Stimulated activated CD4-positive, alpha-beta T cell treated with anti-CD3 and anti-CD28 coated beads, Interleukin-12 subunit alpha, Interleukin-12 subunit beta, amount 100 ng/mL, for 24 hours (primary cell): Measurements from ENCODE around the gene SLC22A7.

ENCODE experiments used
- DNase-seq, 2 experiments: peaks; one replicate each; pipeline ENCODE4 v3.0.0-alpha.2; 2020; ENCODE audit warnings: low read depth in 2 of 2

Gene SLC22A7, protein sequence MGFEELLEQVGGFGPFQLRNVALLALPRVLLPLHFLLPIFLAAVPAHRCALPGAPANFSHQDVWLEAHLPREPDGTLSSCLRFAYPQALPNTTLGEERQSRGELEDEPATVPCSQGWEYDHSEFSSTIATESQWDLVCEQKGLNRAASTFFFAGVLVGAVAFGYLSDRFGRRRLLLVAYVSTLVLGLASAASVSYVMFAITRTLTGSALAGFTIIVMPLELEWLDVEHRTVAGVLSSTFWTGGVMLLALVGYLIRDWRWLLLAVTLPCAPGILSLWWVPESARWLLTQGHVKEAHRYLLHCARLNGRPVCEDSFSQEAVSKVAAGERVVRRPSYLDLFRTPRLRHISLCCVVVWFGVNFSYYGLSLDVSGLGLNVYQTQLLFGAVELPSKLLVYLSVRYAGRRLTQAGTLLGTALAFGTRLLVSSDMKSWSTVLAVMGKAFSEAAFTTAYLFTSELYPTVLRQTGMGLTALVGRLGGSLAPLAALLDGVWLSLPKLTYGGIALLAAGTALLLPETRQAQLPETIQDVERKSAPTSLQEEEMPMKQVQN

DNA sequence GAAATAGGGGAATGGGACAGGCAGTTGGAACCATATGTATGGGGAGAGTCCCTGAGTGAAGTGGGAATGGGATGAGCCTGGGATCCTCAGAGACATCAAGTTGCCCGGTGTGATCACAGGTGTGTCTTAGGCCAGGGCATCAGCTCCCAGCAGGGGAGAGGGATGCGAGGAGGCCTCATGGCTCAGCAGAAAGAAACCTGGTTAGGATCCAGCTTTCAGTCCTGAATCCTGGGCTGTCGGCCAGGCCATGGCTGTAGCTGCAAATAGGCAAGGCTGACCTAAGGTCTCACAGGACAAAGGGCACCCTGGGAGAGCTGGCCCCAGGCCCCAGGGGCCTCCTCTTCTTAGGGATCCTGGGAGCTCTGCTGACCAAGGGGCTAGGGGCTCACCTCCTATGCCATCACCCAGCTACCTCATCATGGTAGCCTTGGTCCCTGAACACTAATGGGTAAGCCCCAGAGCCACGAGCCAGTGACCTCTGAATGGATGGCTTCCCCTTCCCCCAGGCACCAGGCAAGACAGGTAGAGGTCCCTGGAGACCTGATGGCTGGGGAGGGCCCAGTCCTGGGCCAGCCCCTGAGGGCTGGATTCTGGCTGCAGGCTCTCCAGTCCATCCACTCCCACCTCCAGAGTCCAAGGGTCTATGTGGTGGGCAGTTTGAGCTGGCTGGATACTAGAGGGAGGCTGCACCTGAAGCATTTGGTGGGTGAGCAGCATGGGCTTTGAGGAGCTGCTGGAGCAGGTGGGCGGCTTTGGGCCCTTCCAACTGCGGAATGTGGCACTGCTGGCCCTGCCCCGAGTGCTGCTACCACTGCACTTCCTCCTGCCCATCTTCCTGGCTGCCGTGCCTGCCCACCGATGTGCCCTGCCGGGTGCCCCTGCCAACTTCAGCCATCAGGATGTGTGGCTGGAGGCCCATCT lies at the start of gene SLC22A7:
SLC22A7 (plus strand) TSS at position 617 of the 921 bp plus-strand sequence; CDS start at position 716, 99 bp downstream.
- no peak for DNase-seq

DNA sequence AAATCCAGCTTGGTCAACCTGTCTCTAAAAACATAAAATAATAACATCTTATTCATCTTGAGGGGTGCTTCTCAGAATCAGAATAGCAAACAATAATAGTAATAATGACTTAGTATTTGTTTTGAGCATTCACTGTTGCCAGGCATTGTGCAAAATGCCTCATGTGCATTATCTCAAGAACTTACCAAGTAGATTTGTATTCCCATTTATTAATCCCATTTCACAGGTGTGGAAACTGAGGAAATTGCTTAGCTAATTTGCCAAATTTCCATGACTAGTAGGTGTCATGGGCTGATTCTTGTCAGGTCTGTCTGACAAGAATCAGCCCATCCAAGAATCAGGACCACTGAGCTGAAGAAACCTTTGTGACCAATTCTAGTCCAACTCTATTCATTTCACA lies 49.3 kb upstream of the SLC22A7 start:
- no peak for DNase-seq

DNA sequence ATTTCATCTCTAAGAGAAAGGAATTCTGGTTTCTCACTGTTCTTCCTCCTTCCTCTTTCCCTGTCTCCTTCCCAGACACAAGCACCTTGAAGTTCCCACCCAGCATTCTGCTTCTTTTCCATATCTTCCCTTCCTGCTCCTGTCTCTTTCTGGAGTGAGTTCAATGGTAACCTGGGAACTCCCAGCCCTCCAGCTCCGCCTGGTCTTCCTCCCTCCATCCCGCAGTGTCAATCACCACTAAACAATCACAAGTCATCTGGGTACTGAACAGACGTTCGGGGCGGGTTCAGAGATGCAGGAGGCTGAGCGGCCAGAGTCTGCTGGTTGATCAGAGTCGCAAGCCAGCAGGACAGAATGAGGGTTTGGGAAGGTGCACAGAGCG lies 47.1 kb upstream of the SLC22A7 start:
- DNase-seq = no peak

DNA sequence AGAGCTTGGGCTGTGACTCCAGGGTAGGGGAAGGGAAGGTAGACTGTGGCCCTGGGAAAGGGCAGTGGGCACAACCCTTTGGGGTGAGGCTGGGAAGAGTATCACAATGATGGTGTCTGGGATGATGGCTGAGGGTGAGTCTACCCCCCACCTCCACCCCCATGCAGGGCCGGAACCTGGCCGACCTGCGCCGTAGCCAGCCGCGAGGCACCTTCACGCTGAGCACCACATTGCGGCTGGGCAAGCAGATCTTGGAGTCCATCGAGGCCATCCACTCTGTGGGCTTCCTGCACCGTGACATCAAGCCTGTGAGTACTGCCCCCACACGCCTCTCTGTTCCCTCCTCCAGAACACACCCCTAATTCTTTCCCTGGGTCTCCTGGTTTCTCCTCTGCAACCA lies 44.7 kb upstream of the SLC22A7 start:
- DNase-seq = no peak

DNA sequence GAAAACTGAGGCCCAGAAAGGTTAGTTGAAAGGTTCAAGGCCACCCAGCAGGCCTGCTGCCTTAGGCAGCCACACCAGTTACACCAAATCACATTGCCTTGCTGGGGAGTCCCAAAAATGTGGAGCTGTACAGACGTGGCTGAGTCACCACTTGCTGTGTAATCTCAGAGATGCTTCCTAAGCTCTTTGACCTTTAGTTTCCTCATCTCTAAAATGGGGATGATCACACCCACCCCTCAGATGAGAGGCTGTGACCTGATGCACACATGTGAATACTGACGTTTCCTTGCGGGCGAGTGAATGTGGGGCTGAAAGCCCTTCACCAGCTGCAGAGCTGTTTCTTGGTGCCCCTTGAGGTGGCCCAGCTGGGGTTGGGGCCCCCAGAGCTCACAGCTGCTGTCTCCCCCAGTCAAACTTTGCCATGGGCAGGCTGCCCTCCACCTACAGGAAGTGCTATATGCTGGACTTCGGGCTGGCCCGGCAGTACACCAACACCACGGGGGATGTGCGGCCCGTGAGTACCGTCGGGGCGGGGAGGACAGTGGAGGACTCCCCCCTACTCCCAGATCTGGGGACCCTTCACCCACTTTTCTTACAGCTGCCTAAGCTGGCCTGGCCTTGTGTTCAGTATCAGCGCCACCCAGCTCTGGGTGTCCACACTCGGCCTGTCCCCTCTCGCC lies 43.8 kb upstream of the SLC22A7 start:
- DNase-seq = no peak

DNA sequence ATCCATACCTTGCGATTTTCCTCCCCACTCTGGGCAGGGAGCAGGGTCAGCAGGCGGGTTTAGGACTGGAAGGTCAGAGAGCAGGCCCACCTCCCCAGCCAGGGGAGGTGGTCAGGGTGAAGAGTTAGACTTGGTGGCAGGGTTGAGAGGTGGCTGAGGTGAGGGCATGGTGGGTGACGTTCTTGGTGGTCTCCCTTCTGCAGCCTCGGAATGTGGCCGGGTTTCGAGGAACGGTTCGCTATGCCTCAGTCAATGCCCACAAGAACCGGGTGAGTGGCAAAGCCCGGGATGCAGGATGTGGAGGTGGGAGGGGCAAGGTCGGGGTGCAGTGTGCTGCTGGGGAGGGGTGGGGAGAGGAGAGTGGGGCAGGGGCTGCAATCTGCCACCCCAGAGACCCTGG lies 43.2 kb upstream of the SLC22A7 start:
- no peak for DNase-seq

DNA sequence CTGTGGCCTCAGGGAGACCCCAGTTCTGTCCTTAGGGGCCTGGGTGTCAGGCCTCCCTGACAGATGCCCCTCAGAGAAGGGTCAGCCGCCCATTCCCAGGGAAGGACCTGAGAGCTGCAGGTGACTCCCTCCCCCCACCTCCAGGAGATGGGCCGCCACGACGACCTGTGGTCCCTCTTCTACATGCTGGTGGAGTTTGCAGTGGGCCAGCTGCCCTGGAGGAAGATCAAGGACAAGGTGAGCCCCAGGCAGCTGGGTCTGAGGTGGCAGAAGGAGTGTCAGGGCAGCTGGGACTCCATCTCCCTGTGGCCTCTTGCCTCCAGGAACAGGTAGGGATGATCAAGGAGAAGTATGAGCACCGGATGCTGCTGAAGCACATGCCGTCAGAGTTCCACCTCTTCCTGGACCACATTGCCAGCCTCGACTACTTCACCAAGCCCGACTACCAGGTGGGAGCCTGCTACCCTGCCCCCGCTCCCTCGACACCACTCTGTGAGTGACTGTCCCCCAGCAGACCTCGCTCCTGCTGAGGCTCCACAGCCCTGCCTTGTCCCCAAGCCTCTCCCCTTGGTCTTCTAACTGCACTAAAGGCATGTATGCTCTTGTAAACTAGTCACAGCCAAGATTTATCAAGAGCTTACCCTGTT lies 42.5 kb upstream of the SLC22A7 start:
- no peak for DNase-seq

DNA sequence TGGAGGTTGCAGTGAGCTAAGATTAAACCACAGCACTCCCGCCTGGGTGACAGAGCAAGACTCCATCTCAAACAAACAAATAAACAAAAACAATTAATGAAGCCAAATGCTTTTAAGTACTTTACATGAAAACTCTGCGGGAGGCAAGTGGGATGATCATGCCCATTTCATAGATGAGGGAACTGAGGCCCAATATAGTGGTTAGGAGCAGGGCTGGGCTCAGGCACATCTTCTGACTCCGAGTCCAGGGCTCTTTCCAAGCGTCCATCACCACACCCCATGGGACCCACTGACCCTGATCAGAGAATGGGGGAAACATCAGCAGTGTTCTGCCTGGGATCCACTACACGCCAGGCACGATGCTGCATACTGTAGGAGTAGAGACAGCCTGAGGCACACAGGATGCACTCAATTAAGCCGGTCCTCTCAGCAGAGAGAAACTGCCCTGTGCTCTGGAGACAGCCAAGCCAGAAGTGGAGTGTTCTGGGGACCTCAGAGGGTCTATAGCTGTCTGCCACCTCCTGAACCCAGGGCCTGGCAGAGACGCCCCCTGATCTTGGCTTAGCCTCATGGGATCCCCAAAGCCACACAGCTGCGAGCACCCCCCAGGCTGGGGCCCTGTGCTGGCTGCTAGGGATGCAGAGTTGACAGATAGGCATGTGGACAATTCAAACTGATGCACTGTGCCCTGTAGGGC lies 41.2 kb upstream of the SLC22A7 start:
- no peak for DNase-seq

DNA sequence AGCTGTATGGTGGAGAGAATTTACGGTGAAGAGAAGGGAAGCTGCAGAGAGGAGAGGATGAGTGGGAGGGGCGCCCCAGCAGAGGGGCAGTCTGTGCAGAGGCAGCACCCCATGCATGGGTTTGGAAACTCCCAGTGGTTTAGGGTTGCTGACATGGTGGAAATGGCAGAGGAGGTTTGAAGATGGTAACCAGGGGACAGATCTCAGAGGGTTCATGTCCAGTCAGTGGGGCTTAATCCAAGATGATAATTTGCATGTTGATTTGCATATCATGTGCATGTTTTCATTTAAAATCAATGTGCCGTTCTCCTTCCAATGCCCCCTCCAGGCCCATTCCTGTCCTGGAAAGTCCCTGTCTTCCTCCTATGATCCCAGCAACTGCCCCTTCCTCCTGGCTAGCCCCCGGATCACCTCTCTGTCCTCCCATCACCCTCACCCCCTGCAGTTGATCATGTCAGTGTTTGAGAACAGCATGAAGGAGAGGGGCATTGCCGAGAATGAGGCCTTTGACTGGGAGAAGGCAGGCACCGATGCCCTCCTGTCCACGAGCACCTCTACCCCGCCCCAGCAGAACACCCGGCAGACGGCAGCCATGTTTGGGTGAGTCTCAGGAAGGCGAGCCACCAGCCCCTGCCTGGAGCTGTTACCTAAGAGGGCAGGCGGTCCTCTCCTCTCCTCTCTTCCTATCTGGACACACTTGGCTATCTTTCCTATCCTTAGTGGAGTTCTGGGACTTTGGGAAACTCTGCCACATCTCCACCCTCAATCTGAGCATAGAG lies 40.5 kb upstream of the SLC22A7 start:
- DNase-seq = no peak

DNA sequence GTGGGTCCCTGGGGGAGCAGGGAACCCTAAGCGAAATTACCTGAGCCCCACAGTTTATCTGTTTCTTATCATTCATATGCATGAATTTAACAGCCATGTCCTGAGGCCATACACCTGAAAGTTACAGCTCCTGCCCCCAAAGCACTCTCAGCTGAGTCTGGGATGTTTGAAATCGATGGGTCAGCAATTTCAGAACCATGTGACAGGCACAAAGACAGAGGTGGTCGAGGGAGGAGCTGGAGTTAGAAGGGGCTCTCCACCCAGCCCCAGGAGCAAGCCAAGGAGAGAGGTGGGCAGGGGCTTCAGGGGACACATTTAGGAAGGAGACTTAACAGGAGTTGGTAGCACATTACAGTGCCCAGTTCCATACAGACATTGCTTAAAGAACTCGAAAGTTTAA lies 39.9 kb upstream of the SLC22A7 start:
- no peak for DNase-seq

DNA sequence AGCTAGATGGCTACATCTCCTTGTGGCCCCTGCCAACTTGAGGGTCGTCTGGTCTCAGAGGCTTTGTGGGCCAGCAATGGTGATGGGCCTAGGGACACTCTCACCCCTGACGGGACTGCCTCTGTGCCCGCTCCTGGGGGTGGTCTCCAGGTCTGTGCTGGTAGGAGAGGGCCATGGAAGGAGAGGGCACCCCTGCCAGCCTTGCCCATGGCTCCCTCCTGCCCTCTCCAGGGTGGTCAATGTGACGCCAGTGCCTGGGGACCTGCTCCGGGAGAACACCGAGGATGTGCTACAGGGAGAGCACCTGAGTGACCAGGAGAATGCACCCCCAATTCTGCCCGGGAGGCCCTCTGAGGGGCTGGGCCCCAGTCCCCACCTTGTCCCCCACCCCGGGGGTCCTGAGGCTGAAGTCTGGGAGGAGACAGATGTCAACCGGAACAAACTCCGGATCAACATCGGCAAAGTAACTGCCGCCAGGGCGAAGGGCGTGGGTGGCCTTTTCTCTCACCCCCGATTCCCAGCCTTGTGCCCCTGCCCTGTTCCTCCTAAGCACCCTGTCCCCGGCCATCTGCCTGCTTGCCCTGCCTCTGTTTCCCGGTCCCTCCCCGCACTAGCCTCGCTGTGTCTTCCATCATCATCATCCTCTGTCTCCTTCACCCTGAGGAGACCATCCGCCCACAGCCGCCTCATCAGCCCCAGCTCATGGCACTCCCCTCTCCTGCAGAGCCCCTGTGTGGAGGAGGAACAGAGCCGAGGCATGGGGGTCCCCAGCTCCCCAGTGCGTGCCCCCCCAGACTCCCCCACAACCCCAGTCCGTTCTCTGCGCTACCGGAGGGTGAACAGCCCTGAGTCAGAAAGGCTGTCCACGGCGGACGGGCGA lies 39.0 kb upstream of the SLC22A7 start:
- no peak for DNase-seq

DNA sequence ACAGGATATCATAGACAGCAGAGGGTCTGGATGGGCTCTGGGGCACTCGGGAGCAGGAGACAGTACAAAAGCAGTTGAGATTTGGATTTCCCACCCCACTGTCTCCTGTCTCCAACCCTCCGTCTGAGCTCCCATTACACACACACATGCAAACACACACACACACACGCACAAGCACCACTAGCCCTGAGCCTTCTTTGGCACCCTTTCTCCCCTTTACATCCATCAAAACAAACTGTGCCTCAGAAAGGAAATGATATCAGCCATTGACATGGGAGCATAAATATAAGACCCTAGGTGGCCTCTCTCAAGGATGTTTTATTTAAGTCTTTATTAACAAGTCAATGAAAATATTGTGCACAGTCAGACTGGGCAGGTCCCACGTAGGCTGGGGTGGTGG lies 37.3 kb upstream of the SLC22A7 start:
- no peak for DNase-seq

DNA sequence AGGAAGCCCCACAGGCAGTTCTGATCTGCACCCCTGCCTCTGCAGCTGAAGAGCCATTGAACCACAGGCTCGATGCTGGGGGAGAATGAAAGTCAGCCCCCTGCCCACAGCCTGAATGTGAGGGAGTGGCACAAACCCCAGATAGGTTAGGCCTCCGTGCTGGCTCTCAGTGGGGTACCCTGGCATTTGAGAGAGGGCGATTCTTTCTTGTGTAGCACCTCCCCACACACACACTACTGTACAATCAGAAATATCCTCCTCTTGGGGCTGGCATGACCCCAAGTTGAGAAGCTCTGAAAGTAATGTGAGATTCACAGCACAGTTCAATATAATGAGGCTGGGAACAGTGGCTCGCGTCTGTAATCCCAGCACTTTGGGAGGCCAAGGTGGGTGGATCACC lies 36.9 kb upstream of the SLC22A7 start:
- no peak for DNase-seq

DNA sequence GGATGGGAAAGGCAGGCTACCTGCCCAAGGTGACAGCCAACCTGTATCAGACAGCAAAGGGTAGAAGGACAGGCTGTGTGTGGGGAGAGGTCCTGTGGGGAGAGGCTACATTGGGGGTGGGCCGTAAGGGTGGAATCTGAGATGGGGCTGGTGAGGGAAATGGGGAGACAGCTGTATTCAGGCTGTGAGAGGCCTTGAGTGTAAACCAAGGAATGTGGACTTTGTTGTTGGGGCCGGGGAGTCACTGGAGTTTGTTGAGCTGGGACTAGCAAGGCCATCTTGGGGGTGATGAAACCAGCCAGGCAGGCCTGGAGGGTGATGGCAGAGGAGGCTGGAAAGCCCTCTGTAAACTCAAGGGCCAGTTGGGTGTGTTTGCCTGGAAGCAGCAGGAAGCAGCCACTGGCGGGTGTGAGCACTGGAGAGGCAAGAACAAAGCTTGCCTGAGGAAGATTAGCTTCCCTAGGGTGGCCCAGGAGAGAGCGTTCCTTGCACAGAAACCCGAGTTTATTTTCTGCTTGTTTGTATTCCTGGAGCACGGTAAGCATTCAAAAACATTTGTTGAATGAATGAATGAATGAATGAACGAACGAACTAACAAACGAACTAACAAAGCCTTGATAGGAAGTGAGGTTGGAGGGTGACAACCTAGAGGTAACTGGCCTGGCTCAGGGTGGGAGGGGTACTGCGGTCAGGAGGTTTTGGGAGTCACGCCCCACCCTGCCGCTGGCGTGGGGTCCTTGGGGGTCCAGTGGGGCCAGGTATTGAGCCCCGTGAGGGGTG lies 35.9 kb upstream of the SLC22A7 start:
- no peak for DNase-seq

DNA sequence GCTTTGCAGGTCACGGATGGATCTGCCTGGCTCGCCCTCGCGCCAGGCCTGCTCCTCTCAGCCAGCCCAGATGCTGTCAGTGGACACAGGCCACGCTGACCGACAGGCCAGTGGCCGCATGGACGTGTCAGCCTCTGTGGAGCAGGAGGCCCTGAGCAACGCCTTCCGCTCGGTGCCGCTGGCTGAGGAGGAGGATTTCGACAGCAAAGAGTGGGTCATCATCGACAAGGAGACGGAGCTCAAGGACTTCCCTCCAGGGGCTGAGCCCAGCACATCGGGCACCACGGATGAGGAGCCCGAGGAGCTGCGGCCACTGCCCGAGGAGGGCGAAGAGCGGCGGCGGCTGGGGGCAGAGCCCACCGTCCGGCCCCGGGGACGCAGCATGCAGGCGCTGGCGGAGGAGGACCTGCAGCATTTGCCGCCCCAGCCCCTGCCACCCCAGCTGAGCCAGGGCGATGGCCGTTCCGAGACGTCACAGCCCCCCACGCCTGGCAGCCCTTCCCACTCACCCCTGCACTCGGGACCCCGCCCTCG lies 35.2 kb upstream of the SLC22A7 start:
- DNase-seq = no peak

DNA sequence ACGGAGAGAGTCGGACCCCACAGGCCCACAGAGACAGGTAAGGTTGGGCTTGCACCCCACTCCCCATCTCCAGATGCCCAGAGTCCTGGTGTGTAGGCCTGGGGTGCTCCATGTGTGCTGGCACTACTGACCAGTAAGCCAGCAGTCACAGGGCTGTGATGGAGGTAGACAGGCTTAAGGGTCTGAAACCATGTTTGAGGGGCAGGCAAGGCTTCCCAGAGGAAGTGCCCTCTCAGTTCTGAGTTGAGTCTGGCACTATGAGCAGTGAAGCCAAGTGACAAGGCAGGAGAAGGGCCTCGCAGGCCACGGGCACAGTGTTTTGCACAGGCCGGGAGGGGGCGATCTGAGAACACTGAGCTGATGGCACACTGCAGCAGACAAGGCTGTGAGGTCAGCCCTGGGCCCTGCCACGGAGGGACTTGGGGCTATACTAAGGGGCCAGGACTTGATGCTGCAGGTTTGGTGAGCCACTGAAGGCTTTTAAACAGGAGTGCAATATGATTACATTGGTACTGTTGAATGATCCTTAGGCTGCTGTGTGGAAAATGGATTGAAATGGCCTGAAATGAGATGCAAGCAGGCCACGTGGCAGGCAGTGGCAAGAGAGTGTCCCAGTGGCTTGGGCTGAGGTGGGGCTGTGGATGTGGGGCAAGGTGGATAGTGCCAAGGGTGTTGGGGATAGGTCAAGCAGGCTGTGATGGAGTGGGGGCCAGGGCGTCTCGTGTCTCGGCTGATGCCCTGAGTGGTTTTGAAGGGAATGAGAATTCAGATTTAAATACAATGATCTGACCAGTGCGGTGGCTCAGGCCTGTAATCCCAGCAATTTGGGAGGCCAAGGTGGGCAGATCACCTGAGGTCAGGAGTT lies 34.5 kb upstream of the SLC22A7 start:
- peak; percentile 53 to 71 for DNase-seq

DNA sequence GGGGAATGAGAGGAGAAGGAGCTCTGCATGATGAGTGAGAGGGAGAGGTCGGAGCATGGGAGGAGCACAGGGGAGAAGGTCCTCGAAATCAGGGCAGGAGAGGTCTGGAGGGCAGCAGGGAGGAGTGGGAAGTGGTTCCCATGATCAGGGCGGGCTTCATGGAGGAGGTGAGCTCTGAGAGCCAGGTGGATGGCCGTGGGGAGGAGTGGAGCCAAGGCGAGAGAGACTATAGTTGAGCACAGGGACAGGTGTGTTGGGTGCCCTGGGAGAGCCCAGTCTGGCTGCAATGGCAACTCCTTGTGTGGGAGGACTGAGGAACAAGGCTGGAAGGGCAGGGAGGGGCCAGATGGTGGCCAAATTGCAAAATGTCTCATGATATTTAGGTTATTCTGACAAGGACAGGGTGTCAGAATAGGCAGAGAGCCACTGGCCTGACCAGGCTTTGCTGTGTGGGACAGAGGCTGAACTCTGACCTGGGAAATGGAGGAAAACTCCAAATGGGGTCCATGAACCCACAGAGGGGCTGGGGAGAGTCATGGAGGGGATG lies 33.4 kb upstream of the SLC22A7 start:
- DNase-seq = no peak
